ENCODE measurements around the gene GSX2. TPM values are rescaled to one million over a fixed set of nuclear protein-coding genes. Genes with fewer than 3 reads are reported as not detected.
"Not testable (repeated sequence)": the region's sequence is repeated elsewhere in the genome, so short reads cannot be mapped to it uniquely, and the experiment has no call there.

Gene GSX2
- total RNA-seq, 1 experiment from 2014 or later: not detected

DNA sequence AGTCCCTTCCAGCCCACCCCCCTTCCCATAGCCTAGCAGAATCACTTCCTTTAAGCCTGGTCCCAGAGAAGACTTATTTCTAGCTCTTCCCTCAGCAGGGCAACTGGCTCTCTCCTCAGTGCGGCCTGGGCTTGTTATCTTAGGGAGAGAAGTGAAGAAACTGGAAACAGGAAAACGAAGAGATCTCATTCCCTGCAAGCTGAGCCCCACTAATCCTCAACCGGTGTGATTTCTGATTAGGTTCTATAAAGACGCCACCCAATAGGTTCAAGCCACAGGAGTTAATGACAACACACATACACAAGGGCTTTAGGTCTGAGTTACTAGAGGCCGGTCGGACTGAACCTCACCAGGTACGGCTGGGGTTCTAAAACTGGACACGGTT is 3.2 kb downstream of the GSX2 start:
- DNase-seq (ENCODE audit: low read depth): no peak

DNA sequence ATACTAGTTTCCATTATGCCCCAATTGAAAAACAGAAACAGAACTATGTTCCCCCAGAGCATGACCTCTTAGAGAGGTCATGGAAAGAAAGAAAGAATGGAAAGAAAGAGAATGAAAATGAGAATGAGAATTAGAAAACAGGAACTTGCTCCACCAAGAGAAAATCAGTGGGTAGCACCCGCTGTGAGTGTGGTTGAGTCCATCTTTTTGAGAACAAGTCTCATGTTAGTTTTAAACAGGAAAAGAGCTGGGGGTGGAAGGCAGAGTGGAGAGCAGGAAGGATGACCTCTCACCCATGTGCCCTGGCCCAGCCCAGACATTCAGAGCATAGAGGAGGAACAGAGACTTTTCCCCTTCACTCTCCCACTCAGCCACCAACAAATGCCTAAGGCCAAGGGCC is 4.9 kb downstream of the GSX2 start:
- DNase-seq (ENCODE audit: low read depth): no peak

DNA sequence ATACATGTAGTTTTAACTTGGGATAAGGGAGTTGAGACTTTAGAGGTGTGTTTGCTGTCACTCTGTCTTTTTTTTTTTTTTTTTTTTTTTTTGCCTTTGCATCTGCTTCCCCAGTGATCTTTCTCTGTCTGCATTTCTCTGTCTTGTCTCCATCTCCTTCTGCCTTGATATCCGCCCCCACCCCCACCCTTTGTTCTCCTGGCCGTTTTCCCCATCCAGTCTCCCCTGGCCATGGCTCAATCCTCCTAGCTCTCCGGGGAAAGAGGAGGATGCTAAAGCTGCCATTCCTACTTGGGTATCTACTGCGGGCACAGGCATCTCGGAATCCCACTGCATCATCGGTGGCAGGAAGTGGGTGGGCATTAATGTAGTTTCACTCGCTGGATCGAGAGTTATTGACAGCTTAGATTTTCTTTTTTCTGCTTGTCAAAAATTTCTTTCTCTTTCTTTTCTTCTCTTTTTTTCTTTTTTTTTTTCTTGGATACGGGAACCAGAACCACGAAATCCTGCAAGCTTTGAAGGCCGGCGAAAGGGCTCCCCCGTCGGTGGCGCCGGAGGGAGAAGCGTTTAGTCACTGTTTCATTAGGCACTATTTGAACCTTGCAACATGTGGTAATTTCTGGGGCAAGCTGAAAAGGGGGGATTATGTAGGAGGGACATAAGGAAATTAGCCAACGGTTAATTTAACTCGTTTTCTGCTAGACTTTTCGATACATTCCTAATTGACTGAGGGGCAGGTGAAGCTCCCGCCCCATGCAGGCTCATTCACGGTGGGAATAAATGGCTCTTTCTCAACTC is 8.2 kb downstream of the GSX2 start:
- no peak for DNase-seq (ENCODE audit: low read depth)

DNA sequence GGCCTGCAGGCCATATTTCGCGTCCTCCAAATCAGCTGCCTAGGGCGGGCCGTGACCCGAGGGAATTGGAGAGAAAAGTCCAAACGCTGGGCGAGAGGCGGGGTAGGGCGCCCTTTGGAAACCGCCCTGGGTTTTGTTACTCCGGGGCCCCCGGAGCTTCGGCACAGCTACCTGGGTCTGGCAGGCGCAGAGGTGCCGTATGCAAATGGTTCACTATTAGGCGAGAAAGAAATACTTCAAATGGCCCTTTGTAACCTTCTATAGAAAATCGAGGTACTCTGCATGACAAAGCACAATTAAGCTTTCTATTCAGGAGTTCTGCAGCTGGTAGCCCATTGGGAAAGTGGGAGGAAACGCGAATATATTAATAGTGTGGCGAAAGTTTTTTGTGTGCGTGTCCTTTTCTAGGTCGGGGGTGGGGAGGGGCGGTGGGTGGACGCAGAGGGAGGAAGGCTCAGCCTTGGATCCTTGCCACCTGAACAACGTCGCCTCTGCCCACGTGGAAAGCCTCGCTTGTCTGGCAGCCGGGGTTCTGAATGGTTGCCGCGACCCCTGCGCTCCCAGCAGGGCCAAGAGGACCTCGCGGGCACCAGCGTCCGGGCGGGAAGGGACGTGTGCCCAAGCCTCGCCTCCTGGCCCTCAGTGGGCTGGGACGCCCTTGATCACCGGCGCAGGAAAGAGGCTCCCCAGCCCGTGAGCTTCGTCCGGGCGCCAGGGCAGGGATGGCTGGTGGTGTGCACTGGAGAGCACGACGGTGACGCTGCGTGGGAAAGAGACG is 9.5 kb downstream of the GSX2 start:
- no peak for DNase-seq (ENCODE audit: low read depth)

DNA sequence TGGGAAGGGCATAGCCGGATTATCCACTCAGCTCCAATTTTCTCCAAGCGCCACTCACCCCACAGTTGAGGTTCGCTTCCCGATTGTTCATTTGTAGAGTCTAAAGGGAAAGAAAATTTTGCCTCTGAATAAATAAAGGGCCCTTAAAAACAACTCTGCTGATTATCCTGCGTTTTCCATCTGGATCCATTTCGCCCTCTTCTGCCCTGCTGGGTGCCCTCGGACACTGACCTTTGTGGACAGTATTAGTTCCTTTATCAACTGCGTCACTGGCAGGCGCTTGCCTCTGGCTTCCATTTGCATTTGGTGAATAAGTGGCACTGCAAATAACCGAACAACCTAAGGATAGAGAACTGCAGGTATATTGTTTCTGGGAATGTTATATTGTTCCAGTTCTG is 10.1 kb downstream of the GSX2 start:
- no peak for DNase-seq (ENCODE audit: low read depth)

DNA sequence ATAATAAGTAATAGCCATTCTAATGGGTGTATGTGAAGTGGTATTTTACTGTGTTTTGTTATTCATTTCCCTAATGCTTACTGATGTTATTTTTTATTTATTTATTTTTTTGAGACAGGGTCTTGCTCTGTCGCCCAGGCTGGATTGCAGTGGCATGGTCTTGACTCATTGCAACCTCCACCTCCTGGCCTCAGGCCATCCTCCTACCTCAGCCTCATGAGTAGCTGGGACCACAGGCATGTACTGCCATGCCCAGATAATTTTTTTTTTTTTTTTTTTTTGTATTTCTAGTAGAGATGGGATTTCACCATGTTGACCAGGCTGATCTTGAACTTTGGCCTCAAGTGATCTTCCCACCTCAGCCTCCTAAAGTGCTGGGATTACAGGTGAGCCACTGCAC is 13.2 kb downstream of the GSX2 start:
- peak; percentile 50 for DNase-seq (ENCODE audit: low read depth)

DNA sequence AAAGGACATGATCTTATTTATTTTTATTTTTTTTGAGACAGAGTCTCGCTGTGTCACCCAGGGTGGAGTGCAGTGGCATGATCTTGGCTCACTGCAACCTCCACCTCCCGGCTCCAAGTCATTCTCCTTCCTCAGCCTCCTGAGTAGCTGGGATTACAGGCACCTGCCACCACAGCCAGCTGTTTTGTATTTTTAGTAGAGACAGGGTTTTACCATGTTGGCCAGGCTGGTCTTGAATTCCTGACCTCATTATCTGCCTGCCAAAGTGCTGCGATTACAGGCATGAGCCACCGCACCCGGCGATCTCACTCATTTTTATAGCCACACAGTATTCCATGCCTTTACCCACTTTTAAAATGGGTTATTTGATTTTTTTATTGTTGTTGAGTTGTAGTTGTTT is 16.3 kb downstream of the GSX2 start:
- DNase-seq (ENCODE audit: low read depth): not testable (repeated sequence)

DNA sequence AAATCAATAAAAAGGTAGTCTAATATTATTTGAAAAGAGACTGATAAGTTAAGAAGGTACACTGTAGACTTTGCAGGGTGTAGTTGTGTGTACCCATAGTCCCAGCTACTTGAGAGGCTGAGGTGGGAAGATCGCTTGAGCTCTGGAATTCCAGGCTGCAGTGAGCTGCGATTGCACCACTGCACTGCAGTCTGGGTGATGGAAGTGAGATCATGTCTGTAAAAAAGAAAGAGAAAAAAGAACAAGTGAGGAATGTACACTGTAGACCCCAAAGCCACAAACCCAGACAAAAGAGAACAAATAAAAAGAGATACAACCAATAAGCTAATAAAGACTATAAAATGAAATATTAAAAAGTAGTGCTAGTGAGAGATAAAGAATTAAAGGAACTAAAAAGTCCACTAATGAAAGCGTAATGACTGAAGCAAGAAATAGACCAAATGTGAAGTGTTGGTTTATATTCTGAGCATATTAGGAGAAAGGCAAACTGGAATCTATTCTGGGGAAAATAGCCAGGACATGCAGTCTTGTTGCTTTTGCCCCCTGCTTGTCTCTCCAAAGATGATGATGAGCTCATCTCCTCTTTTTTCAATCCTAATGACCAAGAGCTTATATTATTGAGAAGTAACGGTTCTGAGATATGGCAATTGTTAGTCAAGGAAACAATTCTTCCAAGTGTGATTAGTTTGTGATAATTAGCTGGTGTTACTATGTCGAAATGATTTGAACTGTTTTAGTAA is 19.1 kb downstream of the GSX2 start:
- DNase-seq (ENCODE audit: low read depth): no peak

DNA sequence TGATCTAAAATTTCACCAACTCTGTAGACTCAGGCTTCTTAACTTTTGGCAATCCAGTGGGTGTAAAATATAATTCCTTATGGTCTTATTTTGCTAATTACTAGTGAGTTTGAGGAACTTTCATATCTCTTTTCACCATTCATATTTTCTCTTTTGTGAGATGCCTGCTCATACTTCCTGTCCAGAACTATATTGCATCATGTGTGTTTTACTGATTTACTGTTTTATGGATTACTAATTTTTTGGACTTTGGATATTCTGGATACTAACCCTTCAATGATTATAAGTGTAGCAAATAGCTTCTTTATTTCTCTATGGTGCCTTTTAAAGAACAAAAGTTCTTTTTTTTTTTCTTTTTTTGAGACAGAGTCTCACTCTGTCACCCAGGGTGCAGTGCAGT is 20.6 kb downstream of the GSX2 start:
- no peak for DNase-seq (ENCODE audit: low read depth)

DNA sequence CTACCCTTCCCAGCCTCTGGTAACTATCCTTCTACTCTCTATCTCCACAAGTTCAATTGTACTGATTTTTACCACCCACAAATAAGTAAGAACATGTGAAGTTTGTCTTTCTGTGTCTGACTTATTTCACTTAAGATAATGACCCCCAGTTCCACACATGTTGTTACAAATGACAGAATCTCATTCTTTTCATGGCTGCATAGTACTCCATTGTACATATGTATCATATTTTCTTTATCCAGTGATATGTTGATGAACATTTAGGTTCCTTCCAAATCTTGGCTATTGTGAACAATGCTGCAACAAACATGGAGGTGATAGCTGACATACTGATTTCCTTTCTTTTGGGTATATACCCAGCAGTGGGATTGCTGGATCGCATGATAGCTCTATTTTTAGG is 27.7 kb downstream of the GSX2 start:
- no peak for DNase-seq (ENCODE audit: low read depth)

DNA sequence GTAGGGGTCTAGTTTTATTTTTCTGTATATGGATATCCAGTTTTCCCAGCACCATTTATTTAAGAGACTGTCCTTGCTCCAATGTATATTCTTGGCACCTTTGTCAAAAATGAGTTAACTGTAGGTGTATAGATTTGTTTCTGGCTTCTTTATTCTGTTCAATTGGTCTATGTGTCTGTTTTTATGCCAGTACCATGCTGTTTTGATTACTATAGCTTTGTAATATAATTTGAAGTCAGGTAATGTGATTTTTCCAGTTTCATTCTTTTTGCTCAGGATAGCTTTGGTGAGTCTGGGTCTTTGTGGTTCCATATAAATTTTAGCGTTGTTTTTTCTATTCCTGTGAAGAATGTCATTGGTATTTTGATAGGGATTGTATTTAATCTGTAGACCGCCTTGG is 28.7 kb downstream of the GSX2 start:
- not testable (repeated sequence) for DNase-seq (ENCODE audit: low read depth)

DNA sequence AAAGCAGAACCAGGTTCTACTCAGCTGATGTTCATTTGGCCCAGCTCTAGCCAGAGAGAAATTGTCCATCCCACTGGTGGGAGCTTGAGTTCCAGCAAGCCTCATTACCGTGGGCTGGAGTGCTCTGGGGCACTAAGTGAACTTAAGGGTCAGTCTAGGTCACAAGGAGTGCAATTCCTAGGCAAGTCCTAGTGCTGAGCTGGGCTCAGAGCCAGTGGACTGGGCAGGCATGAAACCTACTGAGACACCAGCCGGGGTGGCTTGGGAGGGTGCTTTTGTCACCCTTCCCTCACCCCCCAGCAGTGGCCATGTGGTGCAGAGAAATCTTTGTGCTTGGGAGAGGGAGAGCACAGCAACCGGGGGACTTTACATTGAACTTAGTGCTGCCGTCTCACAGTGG is 39.4 kb downstream of the GSX2 start:
- DNase-seq (ENCODE audit: low read depth): no peak

DNA sequence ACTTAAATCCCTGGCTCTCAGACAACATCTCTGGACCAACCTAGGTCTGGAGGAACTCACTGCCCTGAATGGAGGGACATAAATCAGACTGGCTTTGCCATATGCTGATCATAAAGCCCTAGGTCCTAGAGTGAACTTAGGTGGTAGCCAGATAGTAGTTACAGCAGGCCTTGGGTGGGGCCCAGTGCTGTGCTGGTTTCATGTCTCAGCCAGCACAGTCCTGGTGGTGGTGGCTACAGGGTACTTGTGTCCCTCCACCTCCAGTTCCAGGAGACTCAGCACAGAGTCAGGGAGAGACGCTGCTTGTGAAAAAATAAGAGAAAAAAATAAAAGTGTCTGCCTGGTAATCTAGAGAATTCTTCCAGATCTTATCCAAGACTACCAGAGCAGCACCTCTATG is 40.3 kb downstream of the GSX2 start:
- no peak for DNase-seq (ENCODE audit: low read depth)

DNA sequence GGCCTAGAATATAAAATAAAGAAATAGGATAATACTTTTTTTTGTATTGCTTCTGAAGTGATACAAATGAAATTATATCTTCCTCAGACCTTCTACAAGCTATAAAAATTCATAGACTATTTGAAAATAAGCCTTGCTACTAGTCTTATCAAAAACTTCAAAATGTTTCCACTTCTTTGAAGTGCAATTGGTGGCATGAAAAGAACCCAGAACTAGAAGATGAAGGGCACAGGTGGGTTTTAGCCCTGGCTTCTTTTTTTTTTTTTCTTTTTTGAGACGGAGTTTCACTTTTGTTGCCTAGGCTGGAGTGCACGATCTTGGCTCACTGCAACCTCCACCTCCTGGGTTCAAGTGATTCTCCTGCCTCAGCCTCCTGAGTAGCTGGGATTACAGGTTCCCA is 44.2 kb downstream of the GSX2 start:
- DNase-seq (ENCODE audit: low read depth): no peak

DNA sequence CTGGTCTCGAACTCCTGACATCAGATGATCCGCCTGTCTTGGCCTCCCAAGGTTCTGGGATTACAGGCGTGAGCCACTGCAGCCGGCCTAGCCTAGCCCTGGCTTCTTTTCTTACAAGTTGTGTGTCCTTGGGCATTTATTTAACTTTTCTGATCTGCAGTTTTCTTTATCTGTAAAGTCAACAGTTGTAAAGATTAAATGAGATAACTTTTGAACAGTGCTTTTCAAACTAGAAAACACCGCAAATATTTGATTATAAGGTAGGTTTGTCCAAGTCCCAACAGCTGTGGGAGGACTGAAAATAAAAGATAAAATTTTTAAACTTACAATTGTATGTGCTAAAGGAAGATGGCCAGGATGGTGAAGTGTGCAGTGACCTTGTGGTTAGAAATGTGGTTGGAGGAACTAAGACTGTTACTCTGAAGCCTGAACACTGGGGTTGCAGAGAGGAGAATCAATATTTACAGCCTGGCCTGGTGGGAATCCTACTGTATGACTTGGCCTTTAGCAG is 44.8 kb downstream of the GSX2 start:
- DNase-seq (ENCODE audit: low read depth): peak; percentile 47

DNA sequence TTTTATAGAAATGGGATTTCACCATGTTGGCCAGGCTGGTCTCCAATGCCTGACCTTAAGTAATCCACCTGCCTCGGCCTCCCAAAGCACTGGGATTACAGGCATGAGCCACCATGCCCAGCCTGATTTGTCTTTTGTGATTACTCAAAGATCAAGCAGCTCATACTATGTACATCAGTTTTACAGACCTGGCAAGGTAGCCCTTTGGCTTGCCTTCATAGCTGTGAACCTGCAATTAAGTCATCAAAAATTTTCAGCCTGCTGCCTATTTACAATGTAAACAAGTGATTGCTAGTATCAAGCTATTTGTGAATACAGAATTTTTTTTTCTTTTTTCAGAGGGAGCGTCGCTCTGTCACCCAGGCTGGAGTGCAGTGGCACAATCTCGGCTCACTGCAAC is 46.2 kb downstream of the GSX2 start:
- DNase-seq (ENCODE audit: low read depth): no peak

DNA sequence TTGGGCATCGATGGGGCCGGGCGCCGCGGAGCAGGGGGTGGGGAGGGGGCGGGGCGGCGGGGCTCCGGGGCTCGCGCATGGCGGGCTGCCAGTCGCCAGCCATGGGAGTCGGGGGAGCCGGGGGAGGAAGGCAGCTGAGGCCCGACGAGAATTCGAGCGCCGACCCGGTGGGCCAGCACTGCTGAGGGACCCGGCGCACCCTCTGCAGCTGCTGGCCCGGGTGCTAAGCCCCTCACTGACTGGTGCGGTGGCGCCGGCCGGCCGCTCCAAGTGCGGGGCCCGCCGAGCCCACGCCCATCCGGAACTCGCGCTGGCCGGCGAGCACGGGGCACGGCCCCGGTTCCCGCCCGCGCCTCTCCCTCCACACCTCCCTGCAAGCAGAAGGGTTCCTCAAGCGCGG is 49.4 kb downstream of the GSX2 start:
- no peak for DNase-seq (ENCODE audit: low read depth)

Other genes starting within 250 kb of the GSX2 start
- gene CHIC2, start 35.6 kb upstream of the GSX2 start, total RNA-seq (2014; rRNA removed; shearing (Covaris generic)): 31.4 and 34.8 TPM in 2 replicates
- 0.62 and 0.81 TPM in 2 replicates for gene PDGFRA, start 129.1 kb downstream of the GSX2 start, total RNA-seq (2014; rRNA removed; shearing (Covaris generic))